Sigmoid colon (tissue), 7 donors: ENCODE results near the gene CERKL. TPM values are rescaled to one million over a fixed set of nuclear protein-coding genes. Genes with fewer than 3 reads are reported as not detected.

ENCODE experiments used
- DNase-seq: peaks from one replicate; pipeline ENCODE4 v3.0.0-alpha.2; 2019
- H3K27ac ChIP-seq, 4 donors: fragments of 200-600 bp; sonication (generic); one replicate each; pipeline ENCODE4 v1.5.1; 2016 to 2019; ENCODE audit warnings: mild to moderate bottlenecking in 1 of 4
- H3K27me3 ChIP-seq, 3 donors: fragments of 200-600 bp; sonication (generic); one replicate each; pipeline ENCODE4 v1.5.1; 2019; ENCODE audit warnings: mild to moderate bottlenecking in 1 of 3
- H3K36me3 ChIP-seq, 4 donors: fragments of 200-600 bp; sonication (generic); one replicate each; pipeline ENCODE4 v1.5.1; 2016 to 2019
- H3K4me1 ChIP-seq, 4 donors: fragments of 200-600 bp; sonication (generic); one replicate each; pipeline ENCODE4 v1.5.1; 2017 to 2019
- H3K4me3 ChIP-seq, 4 donors: fragments of 200-600 bp; sonication (generic); one replicate each; pipeline ENCODE4 v1.5.1; 2017 to 2019; ENCODE audit warnings: mild to moderate bottlenecking in 2 of 4, moderate library complexity in 1 of 4
- H3K9me3 ChIP-seq, 4 donors: fragments of 200-600 bp in 3 of 4; sonication (generic) in 3 of 4; one replicate each; pipeline versions ENCODE4 v1.5.1 to v1.6.1; 2013 to 2019
- EP300 ChIP-seq, 4 donors: sonication (generic); formaldehyde crosslinking; IDR thresholded peaks; one replicate each; pipeline ENCODE4 v1.6.1; 2017; ENCODE audit warnings: antibody characterized with exemption in 4 of 4
- POLR2A ChIP-seq, 2 donors: fragments of 450-650 bp; IDR thresholded peaks; one replicate each; pipeline ENCODE4 v1.6.1; 2016; ENCODE audit warnings: antibody characterized with exemption in 2 of 2, mild to moderate bottlenecking in 2 of 2, moderate library complexity in 2 of 2
- POLR2AphosphoS5 ChIP-seq, 4 donors: sonication (generic); formaldehyde crosslinking; IDR thresholded peaks; one replicate each; pipeline ENCODE4 v1.6.1; 2017; ENCODE audit warnings: antibody characterized with exemption in 4 of 4
- WGBS, 2 donors: extraction: QIAGEN DNeasy Blood & Tissue Kit; methylation state at CpG; one replicate each; pipeline ENCODE4 v1.1.7; 2013; 5-methylcytosine and 5-hydroxymethylcytosine counted together
- intact Hi-C: fragments of 100-400 bp; cut with DNase I; formaldehyde crosslinking; loops from one replicate; pipeline ENCODE4 v1.15.1; 2023
- polyA plus RNA-seq, 3 donors: library from polyadenylated mRNA; stranded (reverse); fragments of 200-250 nt; gene quantifications; one replicate each; pipeline ENCODE4 v1.2.3, GENCODE V29; 2013
- total RNA-seq, 4 donors: library from RNA; depleted of rRNA; stranded (reverse); fragments of >200 nt; gene quantifications; one replicate each; pipeline ENCODE4 v1.1.0, GENCODE V29; 2016
- TF ChIP-seq, protein P1 (sequence below), 4 experiments: fragments of 450-650 bp in 3 of 4; fragments of 200-600 bp in 1 of 4; IDR thresholded peaks; one replicate each; pipeline ENCODE4 v1.5.1; 2016 to 2019; ENCODE audit warnings: antibody characterized with exemption in 4 of 4, mild to moderate bottlenecking in 3 of 4, moderate library complexity in 2 of 4
- donor health status: healthy with polysubstance abuse.
- donor health status: Bipolar disorder and iron deficiency.
- donor health status: healthy.

CERKL gene
- total and polyA plus RNA-seq, 7 donors: 0.09 TPM; not detected in 6

GRCh38 chr2:181677912-181678586 is 21.1 kb upstream of the CERKL start:
- peaks cover 40 to 75% (median 55%) of the 10 kb centered on the region in 3 donors for H3K27me3 ChIP-seq
- no peaks in the 10 kb centered on the region for H3K36me3 ChIP-seq
- intact Hi-C loops: no loop called here
- H3K4me3 ChIP-seq: no peak overlapping the region
- H3K9me3 ChIP-seq: no peaks in the 10 kb centered on the region
- 13 to 32% methylated on average over 41 of the region's 41 CpGs for WGBS, 2 donors
- TF ChIP-seq POLR2A (IDR thresholded peaks at IDR 0.05) (no peak), POLR2AphosphoS5 (IDR thresholded peaks at IDR 0.05) (no peak), EP300 (IDR thresholded peaks at IDR 0.05) (no peak)
- TF ChIP-seq, protein P1, sequence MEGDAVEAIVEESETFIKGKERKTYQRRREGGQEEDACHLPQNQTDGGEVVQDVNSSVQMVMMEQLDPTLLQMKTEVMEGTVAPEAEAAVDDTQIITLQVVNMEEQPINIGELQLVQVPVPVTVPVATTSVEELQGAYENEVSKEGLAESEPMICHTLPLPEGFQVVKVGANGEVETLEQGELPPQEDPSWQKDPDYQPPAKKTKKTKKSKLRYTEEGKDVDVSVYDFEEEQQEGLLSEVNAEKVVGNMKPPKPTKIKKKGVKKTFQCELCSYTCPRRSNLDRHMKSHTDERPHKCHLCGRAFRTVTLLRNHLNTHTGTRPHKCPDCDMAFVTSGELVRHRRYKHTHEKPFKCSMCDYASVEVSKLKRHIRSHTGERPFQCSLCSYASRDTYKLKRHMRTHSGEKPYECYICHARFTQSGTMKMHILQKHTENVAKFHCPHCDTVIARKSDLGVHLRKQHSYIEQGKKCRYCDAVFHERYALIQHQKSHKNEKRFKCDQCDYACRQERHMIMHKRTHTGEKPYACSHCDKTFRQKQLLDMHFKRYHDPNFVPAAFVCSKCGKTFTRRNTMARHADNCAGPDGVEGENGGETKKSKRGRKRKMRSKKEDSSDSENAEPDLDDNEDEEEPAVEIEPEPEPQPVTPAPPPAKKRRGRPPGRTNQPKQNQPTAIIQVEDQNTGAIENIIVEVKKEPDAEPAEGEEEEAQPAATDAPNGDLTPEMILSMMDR (IDR thresholded peaks at IDR 0.05): no peak
- peak; percentile 66 for DNase-seq
- no peak overlapping the region for H3K27ac ChIP-seq
- peaks cover 0 to 25% (median 12%) of the 10 kb centered on the region in 4 donors for H3K4me1 ChIP-seq

DNA sequence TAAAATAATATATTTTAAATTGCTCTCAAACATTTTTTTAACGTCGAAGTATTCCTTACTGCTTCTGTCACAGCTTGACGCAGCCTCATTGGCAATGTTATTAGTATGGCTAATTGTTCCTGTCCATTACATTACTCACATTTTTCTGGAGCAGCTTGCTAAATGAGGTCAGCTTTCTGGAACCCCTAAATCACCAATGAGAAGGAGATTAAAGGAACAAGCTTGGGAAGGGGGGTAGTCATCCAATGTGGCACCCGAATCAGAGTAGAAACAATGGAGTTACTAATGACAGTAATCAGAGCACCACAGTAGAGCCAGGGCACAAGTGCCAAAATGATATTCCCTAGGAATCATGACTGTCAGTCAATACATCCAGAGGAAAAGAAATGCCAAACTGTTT is 18.3 kb upstream of the CERKL start:
- H3K27me3 ChIP-seq: peaks cover 15 to 56% (median 28%) of the 10 kb centered on the region in 3 donors
- H3K27ac ChIP-seq: no peak overlapping the region
- H3K4me3 ChIP-seq: no peak overlapping the region
- no peaks in the 10 kb centered on the region for H3K9me3 ChIP-seq
- H3K36me3 ChIP-seq: no peaks in the 10 kb centered on the region
- 37 to 45% methylated on average over 4 of the region's 4 CpGs for WGBS, 2 donors
- intact Hi-C loops: no loop called here
- H3K4me1 ChIP-seq: peaks cover 0 to under 1% (median under 1%) of the 10 kb centered on the region in 4 donors
- no peak for DNase-seq
- TF ChIP-seq, protein P1 (IDR thresholded peaks at IDR 0.05): no peak
- TF ChIP-seq POLR2A (IDR thresholded peaks at IDR 0.05): no peak

GRCh38 chr2:181674461-181674860 is 17.6 kb upstream of the CERKL start:
- TF ChIP-seq POLR2A (IDR thresholded peaks at IDR 0.05): no peak
- no peak for TF ChIP-seq POLR2AphosphoS5 (IDR thresholded peaks at IDR 0.05)
- no peak for TF ChIP-seq EP300 (IDR thresholded peaks at IDR 0.05)
- TF ChIP-seq, protein P1 (IDR thresholded peaks at IDR 0.05): no peak
- Histone ChIP-seq H3K36me3 (no peaks in the 10 kb centered on the region), H3K9me3 (no peaks in the 10 kb centered on the region), H3K27ac (no peak overlapping the region), H3K4me3 (no peak overlapping the region), H3K27me3 (peaks cover 10 to 49% (median 20%) of the 10 kb centered on the region in 3 donors), H3K4me1 (no peaks in the 10 kb centered on the region)
- intact Hi-C loops: no loop called here
- no peak for DNase-seq

GRCh38 chr2:181673173-181673572 is 16.3 kb upstream of the CERKL start:
- no peak for DNase-seq
- Histone ChIP-seq H3K27ac (no peak overlapping the region), H3K27me3 (peaks cover under 1 to 36% (median 8%) of the 10 kb centered on the region in 3 donors), H3K4me3 (no peak overlapping the region), H3K9me3 (no peaks in the 10 kb centered on the region), H3K36me3 (no peaks in the 10 kb centered on the region), H3K4me1 (no peaks in the 10 kb centered on the region)
- no peak for TF ChIP-seq EP300 (IDR thresholded peaks at IDR 0.05)
- TF ChIP-seq, protein P1 (IDR thresholded peaks at IDR 0.05): no peak
- no peak for TF ChIP-seq POLR2AphosphoS5 (IDR thresholded peaks at IDR 0.05)
- no peak for TF ChIP-seq POLR2A (IDR thresholded peaks at IDR 0.05)
- 40 to 69% methylated on average over 2 of the region's 2 CpGs for WGBS, 2 donors
- intact Hi-C loops: no loop called here
